IMR-90 (cell line): ENCODE measurements around the gene PLEKHG4. TPM values are rescaled to one million over a fixed set of nuclear protein-coding genes. Genes with fewer than 3 reads are reported as not detected.

Experiments used
- ATAC-seq: fragments of 200-7000 bp; cut with Tn5 transposase; 2 replicates; pipeline ENCODE4 v1.9.1; 2020; ENCODE audit warnings: low read depth, mild to moderate bottlenecking, moderate library complexity
- BruUV-seq: library from RNA; stranded (reverse); fragments of 400-500 nt; replicated peaks from 2 replicates; lab custom pipeline; 2021; lab: Mats Ljungman, UMichigan
- CTCF ChIA-PET: fragments of 300-600 bp; formaldehyde crosslinking; extraction: SDS; loops from one replicate; lab custom pipeline; 2021; ENCODE audit warnings: antibody characterized with exemption; lab: Yijun Ruan, JAX
- POLR2A ChIA-PET: fragments of 300-600 bp; sonication (Branson Sonifier 250); formaldehyde crosslinking; loops from one replicate; lab custom pipeline; 2022; ENCODE audit warnings: antibody characterized with exemption; ENCODE audit not compliant: unreplicated experiment; lab: Charles Lee
- DNase-seq: peaks from one replicate; pipeline ENCODE4 v3.0.0; 2013
- H2AFZ ChIP-seq: replicated peaks from 2 replicates; pipeline ENCODE3; 2013; ENCODE audit warnings: low read length, mild to moderate bottlenecking; ENCODE audit not compliant: poor library complexity
- H2AK5ac ChIP-seq: 2 replicates; pipeline ENCODE4 v1.6.1; 2013; ENCODE audit warnings: low read depth, low read length, inconsistent platforms
- H2AK9ac ChIP-seq: replicated peaks from 2 replicates; pipeline ENCODE3; 2013; ENCODE audit warnings: mild to moderate bottlenecking, low read depth, low read length, moderate library complexity; ENCODE audit not compliant: poor library complexity
- H2BK120ac ChIP-seq: 2 replicates; pipeline ENCODE4 v1.6.1; 2013; ENCODE audit warnings: low read depth, low read length, inconsistent platforms
- H2BK15ac ChIP-seq: 3 replicates; pipeline ENCODE4 v1.6.1; 2013; ENCODE audit warnings: low read depth, low read length, inconsistent platforms
- H2BK20ac ChIP-seq: 2 replicates; pipeline ENCODE4 v1.6.1; 2013; ENCODE audit warnings: low read depth, mild to moderate bottlenecking, inconsistent platforms, low read length, moderate library complexity
- H2BK5ac ChIP-seq: 2 replicates; pipeline ENCODE4 v1.6.1; 2013; ENCODE audit warnings: mild to moderate bottlenecking, low read depth, low read length, inconsistent platforms; ENCODE audit not compliant: poor library complexity, severe bottlenecking
- H3K14ac ChIP-seq: replicated peaks from 2 replicates; pipeline ENCODE4 v1.6.1; 2013; ENCODE audit warnings: low read depth, low read length, inconsistent platforms
- H3K18ac ChIP-seq: 2 replicates; pipeline ENCODE4 v1.6.1; 2013; ENCODE audit warnings: low read depth, low read length, control low read depth
- H3K23ac ChIP-seq: 2 replicates; pipeline ENCODE4 v1.6.1; 2013; ENCODE audit warnings: low read depth, low read length, inconsistent platforms
- H3K27ac ChIP-seq: 2 replicates; pipeline ENCODE4 v1.5.1; 2013; ENCODE audit warnings: mild to moderate bottlenecking, control low read depth, low read length; ENCODE audit not compliant: insufficient read depth
- H3K27me3 ChIP-seq: 2 replicates; pipeline ENCODE4 v1.6.1; 2013; ENCODE audit warnings: low read length; ENCODE audit not compliant: control insufficient read depth, insufficient read depth
- H3K36me3 ChIP-seq: 2 replicates; pipeline ENCODE4 v1.6.1; 2013; ENCODE audit warnings: low read length, mixed read lengths; ENCODE audit not compliant: control insufficient read depth, insufficient read depth
- H3K4ac ChIP-seq: 2 replicates; pipeline ENCODE4 v1.6.1; 2013; ENCODE audit warnings: low read depth, low read length, inconsistent platforms
- H3K4me1 ChIP-seq: 2 replicates; pipeline ENCODE4 v1.6.1; 2013; ENCODE audit warnings: low read length, mixed read lengths; ENCODE audit not compliant: control insufficient read depth, insufficient read depth
- H3K4me2 ChIP-seq: 2 replicates; pipeline ENCODE4 v1.6.1; 2013; ENCODE audit warnings: low read depth, mild to moderate bottlenecking, control low read depth, low read length, moderate library complexity
- H3K4me3 ChIP-seq: 2 replicates; pipeline ENCODE4 v1.5.1; 2013; ENCODE audit warnings: low read depth, mild to moderate bottlenecking, control low read depth, low read length, moderate library complexity; ENCODE audit not compliant: insufficient read depth
- H3K56ac ChIP-seq: 2 replicates; pipeline ENCODE4 v1.6.1; 2013; ENCODE audit warnings: low read length, inconsistent platforms; ENCODE audit not compliant: insufficient read depth; ENCODE audit errors: extremely low read depth
- H3K79me1 ChIP-seq, 2 experiments: 2 replicates each; pipeline ENCODE4 v1.6.1; 2013; ENCODE audit warnings: low read length in 2 of 2, inconsistent platforms in 1 of 2, low read depth in 1 of 2
- H3K9ac ChIP-seq: 2 replicates; pipeline ENCODE4 v1.6.1; 2013; ENCODE audit warnings: low read depth, low read length, control low read depth
- H3K9me1 ChIP-seq: 2 replicates; pipeline ENCODE4 v1.6.1; 2013; ENCODE audit warnings: low read length, inconsistent platforms; ENCODE audit not compliant: insufficient read depth
- H3K9me3 ChIP-seq: 2 replicates; pipeline ENCODE4 v1.6.1; 2013; ENCODE audit warnings: low read length; ENCODE audit not compliant: control insufficient read depth, insufficient read depth
- H4K20me1 ChIP-seq: 2 replicates; pipeline ENCODE4 v1.6.1; 2013; ENCODE audit warnings: low read length, inconsistent platforms; ENCODE audit not compliant: insufficient read depth
- H4K5ac ChIP-seq: 2 replicates; pipeline ENCODE4 v1.6.1; 2013; ENCODE audit warnings: mild to moderate bottlenecking, low read depth, low read length, control low read depth
- H4K8ac ChIP-seq, 2 experiments: 2 replicates each; pipeline ENCODE4 v1.6.1; 2013; ENCODE audit warnings: low read depth in 2 of 2, low read length in 2 of 2, control low read depth in 1 of 2, inconsistent platforms in 1 of 2
- H4K91ac ChIP-seq: 2 replicates; pipeline ENCODE4 v1.6.1; 2013; ENCODE audit warnings: low read depth, low read length, inconsistent platforms; ENCODE audit not compliant: insufficient read depth
- BHLHE40 ChIP-seq: fragments of 150-350 bp; IDR thresholded peaks from 2 replicates; pipeline ENCODE4 v1.6.1; 2016; ENCODE audit warnings: mild to moderate bottlenecking, low read depth, low read length
- CEBPB ChIP-seq: IDR thresholded peaks from 2 replicates; pipeline ENCODE4 v1.6.1; 2012; ENCODE audit warnings: low read depth, low read length, improper control_type of control experiment
- CHD1 ChIP-seq: IDR thresholded peaks from 2 replicates; pipeline ENCODE4 v1.6.1; 2012; ENCODE audit warnings: low read depth, low read length, improper control_type of control experiment
- CTCF ChIP-seq: conservative IDR thresholded peaks from 2 replicates; pipeline ENCODE4 v1.5.1; 2012; ENCODE audit warnings: mild to moderate bottlenecking, low read depth, low read length, improper control_type of control experiment
- ELK1 ChIP-seq: fragments of 150-350 bp; IDR thresholded peaks from 2 replicates; pipeline ENCODE4 v1.6.1; 2016; ENCODE audit warnings: low read depth, mild to moderate bottlenecking, low read length, moderate library complexity, borderline replicate concordance
- FOS ChIP-seq: fragments of 150-350 bp; IDR thresholded peaks from 2 replicates; pipeline ENCODE4 v1.6.1; 2016; ENCODE audit warnings: low read depth, low read length
- MAFK ChIP-seq: IDR thresholded peaks from 2 replicates; pipeline ENCODE4 v1.6.1; 2012; ENCODE audit warnings: low read depth, low read length, improper control_type of control experiment
- MAZ ChIP-seq: IDR thresholded peaks from 2 replicates; pipeline ENCODE4 v1.6.1; 2012; ENCODE audit warnings: low read depth, mild to moderate bottlenecking, low read length, improper control_type of control experiment, moderate library complexity, borderline replicate concordance
- MXI1 ChIP-seq: IDR thresholded peaks from 2 replicates; pipeline ENCODE4 v1.6.1; 2012; ENCODE audit warnings: low read depth, mild to moderate bottlenecking, low read length, moderate library complexity, borderline replicate concordance
- NFE2L2 ChIP-seq: fragments of 150-350 bp; IDR thresholded peaks from 2 replicates; pipeline ENCODE4 v1.6.1; 2016; ENCODE audit warnings: low read depth, mild to moderate bottlenecking, low read length
- POLR2A ChIP-seq: IDR thresholded peaks from 2 replicates; pipeline ENCODE4 v1.6.1; 2012; ENCODE audit warnings: mild to moderate bottlenecking, low read depth, low read length
- RAD21 ChIP-seq: IDR thresholded peaks from 2 replicates; pipeline ENCODE4 v1.6.1; 2012; ENCODE audit warnings: low read length, improper control_type of control experiment
- RCOR1 ChIP-seq: IDR thresholded peaks from 2 replicates; pipeline ENCODE4 v1.6.1; 2012; ENCODE audit warnings: mild to moderate bottlenecking, low read length, improper control_type of control experiment; ENCODE audit not compliant: insufficient replicate concordance
- RFX5 ChIP-seq: IDR thresholded peaks from 2 replicates; pipeline ENCODE4 v1.8.0; 2012; ENCODE audit warnings: low read depth, mild to moderate bottlenecking, low read length, moderate library complexity
- SMC3 ChIP-seq: fragments of 150-350 bp; IDR thresholded peaks from 2 replicates; pipeline ENCODE4 v1.6.1; 2016; ENCODE audit warnings: low read depth, mild to moderate bottlenecking, antibody characterized with exemption, low read length, moderate library complexity
- USF2 ChIP-seq: fragments of 150-350 bp; IDR thresholded peaks from 2 replicates; pipeline ENCODE4 v1.6.1; 2017; ENCODE audit warnings: mild to moderate bottlenecking, antibody characterized with exemption, low read length, low read depth
- WGBS, 2 experiments: methylation state at CpG; one replicate each; pipeline versions ENCODE4 v1.1.5 to v1.1.7; 2013; ENCODE audit warnings: missing lambda C conversion rate in 2 of 2; ENCODE audit not compliant: insufficient read length in 1 of 2; ENCODE audit errors: extremely low coverage in 2 of 2; 5-methylcytosine and 5-hydroxymethylcytosine counted together
- dilution Hi-C: fragments of 300-500 bp; cut with HindIII; formaldehyde crosslinking; loops from one replicate; pipeline ENCODE4 v1.14.3; 2018; ENCODE audit warnings: low sequenced_read_pairs; ENCODE audit not compliant: unreplicated experiment
- in situ Hi-C: fragments of 300-500 bp; cut with MboI; formaldehyde crosslinking; loops from 3 replicates; pipeline ENCODE4 v1.14.3; 2019; ENCODE audit warnings: low sequenced_read_pairs, inconsistent platforms, mixed read lengths
- intact Hi-C: fragments of 100-400 bp; cut with micrococcal nuclease; formaldehyde crosslinking; loops from 2 replicates; pipeline ENCODE4 v1.10.0; 2022
- polyA plus RNA-seq, 3 experiments: library from polyadenylated mRNA; depleted of rRNA; stranded (reverse); fragments of >200 nt; gene quantifications; 2 replicates each; pipeline ENCODE4 v1.2.3, GENCODE V29; 2012; ENCODE audit warnings: low replicate concordance in 1 of 3
- total RNA-seq: library from RNA; depleted of rRNA; stranded (reverse); fragments of >200 nt; gene quantifications from 2 replicates; pipeline ENCODE4 v1.2.3, GENCODE V29; 2012

PLEKHG4 gene
- total and polyA plus RNA-seq, 2 of the 4 experiments (the other 2 are of a cell fraction) = 14.0 to 50.7 TPM

- Histone ChIP-seq H3K79me1 (no peaks in the 10 kb centered on the region), H3K18ac (no peak overlapping the region), H3K23ac (no peak overlapping the region), H3K4me2 (no peak overlapping the region), H2BK5ac (no peak overlapping the region), H2AK5ac (no peak overlapping the region), H3K36me3 (no peaks in the 10 kb centered on the region), H3K27me3 (no peaks in the 10 kb centered on the region), H2BK20ac (no peak overlapping the region), H3K9me1 (no peaks in the 10 kb centered on the region), H2AK9ac (no peak overlapping the region), H3K4me1 (no peaks in the 10 kb centered on the region), H4K8ac (no peak overlapping the region), H3K27ac (no peak overlapping the region), H4K91ac (no peak overlapping the region), H2AFZ (no peak overlapping the region), H3K14ac (no peak overlapping the region), H4K5ac (no peak overlapping the region), H3K4ac (no peak overlapping the region), H4K20me1 (no peaks in the 10 kb centered on the region), H3K9ac (no peak overlapping the region), H3K56ac (no peak overlapping the region), H3K4me3 (no peak overlapping the region), H2BK120ac (no peak overlapping the region), H2BK15ac (no peak overlapping the region), H3K9me3 (no peaks in the 10 kb centered on the region)
- TF ChIP-seq RAD21 (no peak), ELK1 (no peak), POLR2A (no peak), USF2 (no peak), BHLHE40 (no peak), FOS (no peak), MXI1 (no peak), SMC3 (no peak), NFE2L2 (no peak), RCOR1 (no peak), MAZ (no peak), CHD1 (no peak), RFX5 (no peak), CEBPB (no peak), CTCF (no peak), MAFK (no peak)
- CTCF ChIA-PET = interaction anchor here (0.8 kb wide), 1 partner anchor 88 kb away, joined by 3 read pairs; no protein-coding TSS in a partner anchor
- ATAC-seq (no peak), DNase-seq (no peak)
- in situ Hi-C loops = no loop called here
- dilution Hi-C loops = no loop called here
- POLR2A ChIA-PET = no interaction called here
- no TSS peak for BruUV-seq
- no CpG with 5 or more reads among the region's 2 CpGs for WGBS, 2 experiments
- intact Hi-C loops = no loop called here
Measured at GRCh38 chr16:67333315-67333714, 54.0 kb downstream of the PLEKHG4 start.
